Measurements from ENCODE around the gene KBTBD2.
"Not testable (repeated sequence)": the region's sequence is repeated elsewhere in the genome, so short reads cannot be mapped to it uniquely, and the experiment has no call there.

- TF ChIP-seq CTCF (IDR thresholded peaks at IDR 0.05; ENCODE audit: low read depth, low read length); EZH2phosphoT487 (IDR thresholded peaks at IDR 0.05; ENCODE audit: low read depth): not testable (repeated sequence)
Measured at GRCh38 chr7:32848655-32849054, 42.9 kb downstream of the KBTBD2 start.

Data from OCI-LY3 (cell line).